HT-29 (cell line): ENCODE results near the gene NISCH. TPM values are rescaled to one million over a fixed set of nuclear protein-coding genes. Genes with fewer than 3 reads are reported as not detected.

Source experiments
- DNase-seq: peaks from one replicate; pipeline ENCODE4 v3.0.0-alpha.2; 2015; ENCODE audit warnings: low spot score
- total RNA-seq: library from RNA; depleted of rRNA; stranded (reverse); fragments of >200 nt; shearing (Covaris generic); gene quantifications from 2 replicates; pipeline ENCODE4 v1.2.3, GENCODE V29; 2014

Gene NISCH
- total RNA-seq, 1 experiment from 2014 or later: 43.8 TPM

GRCh38 chr3:52512105-52512504, 56.7 kb downstream of the NISCH start:
- DNase-seq: no peak

GRCh38 chr3:52512727-52513126, 57.3 kb downstream of the NISCH start:
- DNase-seq: no peak

- no peak for DNase-seq
These were observed 57.9 kb downstream of the NISCH start for GRCh38 chr3:52513281-52513680.

- DNase-seq: no peak
These were observed 59.2 kb downstream of the NISCH start for GRCh38 chr3:52514576-52514975.

GRCh38 chr3:52515192-52515591, 59.8 kb downstream of the NISCH start:
- DNase-seq: no peak

- DNase-seq: no peak
These were observed 61.2 kb downstream of the NISCH start for GRCh38 chr3:52516509-52517195.

- DNase-seq: no peak
These were observed 62.7 kb downstream of the NISCH start for GRCh38 chr3:52517796-52518722.

- DNase-seq: no peak
These were observed 63.5 kb downstream of the NISCH start for GRCh38 chr3:52518723-52519444.

GRCh38 chr3:52519445-52520140, 64.2 kb downstream of the NISCH start:
- DNase-seq: no peak

- no peak for DNase-seq
These were observed 64.8 kb downstream of the NISCH start for GRCh38 chr3:52520141-52520667.

- no peak for DNase-seq
These were observed 65.5 kb downstream of the NISCH start for GRCh38 chr3:52520716-52521487.

GRCh38 chr3:52521488-52521824, 66.1 kb downstream of the NISCH start:
- no peak for DNase-seq

- no peak for DNase-seq
These were observed 66.7 kb downstream of the NISCH start for GRCh38 chr3:52521881-52522650.

- DNase-seq: no peak
These were observed 67.3 kb downstream of the NISCH start for GRCh38 chr3:52522651-52523251.

GRCh38 chr3:52523386-52524257, 68.2 kb downstream of the NISCH start:
- DNase-seq: no peak

GRCh38 chr3:52524258-52524751, 68.9 kb downstream of the NISCH start:
- DNase-seq: no peak

- DNase-seq: no peak
These were observed 69.6 kb downstream of the NISCH start for GRCh38 chr3:52524752-52525679.
